Measurements from ENCODE around the gene CHCT1.

- TF ChIP-seq PATZ1 (tag by site-specific recombination; IDR thresholded peaks at IDR 0.05) (no peak), GLIS1 (tag by site-specific recombination; IDR thresholded peaks at IDR 0.05) (no peak), CTCF (tag by site-specific recombination; IDR thresholded peaks at IDR 0.05) (no peak), ZBTB10 (tag by site-specific recombination; IDR thresholded peaks at IDR 0.05) (no peak), ZSCAN30 (tag by site-specific recombination; IDR thresholded peaks at IDR 0.05) (no peak), ZFHX2 (tag by site-specific recombination; conservative IDR thresholded peaks at IDR 0.05) (no peak), ZNF449 (tag by site-specific recombination; IDR thresholded peaks at IDR 0.05) (no peak), ZNF140 (tag by site-specific recombination; IDR thresholded peaks at IDR 0.05) (no peak), ZNF596 (tag by site-specific recombination; IDR thresholded peaks at IDR 0.05) (no peak), BCL11A (tag by site-specific recombination; IDR thresholded peaks at IDR 0.05; ENCODE audit: low read depth) (no peak), ZNF423 (tag by site-specific recombination; IDR thresholded peaks at IDR 0.05) (no peak), ZBTB44 (tag by site-specific recombination; IDR thresholded peaks at IDR 0.05) (no peak), ZNF146 (tag by site-specific recombination; IDR thresholded peaks at IDR 0.05) (no peak), ZNF362 (tag by site-specific recombination; IDR thresholded peaks at IDR 0.05) (no peak)
Measured at GRCh38 chr17:60426596-60426995, 4.3 kb downstream of the CHCT1 start.
